SK-N-SH treated with all-trans-retinoic acid at 6 μM for 48 hours (cell line): ENCODE measurements around the gene SP5.

Experiments used
- CREB5 ChIP-seq: fragments of 250-450 bp; sonication (Bioruptor Pico); IDR thresholded peaks from 2 replicates; pipeline ENCODE4 v1.5.1; 2020; ENCODE audit warnings: low read depth, mild to moderate bottlenecking, moderate library complexity
- PATZ1 ChIP-seq: fragments of 250-450 bp; sonication (Bioruptor Pico); IDR thresholded peaks from 2 replicates; pipeline ENCODE4 v1.8.0; 2020; ENCODE audit warnings: mild to moderate bottlenecking, moderate library complexity, borderline replicate concordance
- RARB ChIP-seq: fragments of 250-450 bp; sonication (Bioruptor Pico); IDR thresholded peaks from 2 replicates; pipeline ENCODE4 v1.8.0; 2021; ENCODE audit warnings: mild to moderate bottlenecking, moderate library complexity
- ZC3H10 ChIP-seq: fragments of 250-450 bp; sonication (Bioruptor Pico); IDR thresholded peaks from 2 replicates; pipeline ENCODE4 v1.5.1; 2021; ENCODE audit warnings: mild to moderate bottlenecking, moderate library complexity
- ZFP3 ChIP-seq: fragments of 250-450 bp; sonication (Bioruptor Pico); IDR thresholded peaks from 2 replicates; pipeline ENCODE4 v1.5.0; 2020; ENCODE audit warnings: mild to moderate bottlenecking, moderate library complexity

- TF ChIP-seq PATZ1 (CRISPR knock-in tag) (no peak), ZC3H10 (CRISPR knock-in tag) (no peak), RARB (no peak), ZFP3 (CRISPR knock-in tag) (no peak), CREB5 (no peak)
Observed at GRCh38 chr2:170722301-170722700, 7.2 kb downstream of the SP5 start.
